Left cardiac atrium (tissue), 4 donors: Measurements from ENCODE around the gene NEIL1. TPM values are rescaled to one million over a fixed set of nuclear protein-coding genes. Genes with fewer than 3 reads are reported as not detected.

Experiments
- ATAC-seq, 2 donors: fragments of 200-7000 bp; cut with Tn5 transposase; one replicate each; pipeline ENCODE4 v1.9.1; 2020; ENCODE audit warnings: mild to moderate bottlenecking in 2 of 2, moderate library complexity in 2 of 2
- DNase-seq: peaks from one replicate; pipeline ENCODE4 v3.0.0-alpha.2; 2020
- intact Hi-C, 2 donors: fragments of 100-400 bp; cut with DNase I; formaldehyde crosslinking; loops; one replicate each; pipeline versions ENCODE4 v1.14.1 to v1.15.1; 2022 to 2023
- total RNA-seq, 2 donors: library from RNA; stranded (reverse); fragmentation: NEBNext Ultra II Directional; extraction: Animal tissue kit (Norgen Biotek cat#: 25700); gene quantifications; one replicate each; pipeline ENCODE4 v1.2.1, GENCODE V29; 2021
- donor health status: DM: no; HTN: yes; CAD: no.
- donor health status: DM: no; HTN: yes; CAD: no; lungs with severe emphysema.
- donor health status: DM: yes; HTN: yes; CAD: no.
- donor health status: Dilated cardiomyopathy.

Gene NEIL1
- total RNA-seq, 2 donors from 2014 or later: 9.5 to 12.1 TPM

- intact Hi-C loops: no loop called here
- ATAC-seq (no peak), DNase-seq (peak; percentile 22)
Measured at GRCh38 chr15:75352186-75353080, 5.6 kb downstream of the NEIL1 start.

- intact Hi-C loops: no loop called here
- no peak for ATAC-seq
- DNase-seq: no peak
Measured at GRCh38 chr15:75353604-75354003, 6.8 kb downstream of the NEIL1 start.

GRCh38 chr15:75354454-75354853, 7.6 kb downstream of the NEIL1 start:
- no peak for DNase-seq
- no peak for ATAC-seq
- intact Hi-C loops: no loop called here

GRCh38 chr15:75355369-75355768, 8.5 kb downstream of the NEIL1 start:
- ATAC-seq (no peak), DNase-seq (no peak)
- intact Hi-C loops: no loop called here

GRCh38 chr15:75356006-75356405, 9.2 kb downstream of the NEIL1 start:
- DNase-seq: no peak
- ATAC-seq: no peak
- intact Hi-C loops: no loop called here

- intact Hi-C loops: no loop called here
- no peak for ATAC-seq
- no peak for DNase-seq
Measured at GRCh38 chr15:75356517-75356916, 9.7 kb downstream of the NEIL1 start.

- intact Hi-C loops: no loop called here
- ATAC-seq: no peak
- no peak for DNase-seq
Measured at GRCh38 chr15:75357976-75358673, 11.3 kb downstream of the NEIL1 start.

DNA sequence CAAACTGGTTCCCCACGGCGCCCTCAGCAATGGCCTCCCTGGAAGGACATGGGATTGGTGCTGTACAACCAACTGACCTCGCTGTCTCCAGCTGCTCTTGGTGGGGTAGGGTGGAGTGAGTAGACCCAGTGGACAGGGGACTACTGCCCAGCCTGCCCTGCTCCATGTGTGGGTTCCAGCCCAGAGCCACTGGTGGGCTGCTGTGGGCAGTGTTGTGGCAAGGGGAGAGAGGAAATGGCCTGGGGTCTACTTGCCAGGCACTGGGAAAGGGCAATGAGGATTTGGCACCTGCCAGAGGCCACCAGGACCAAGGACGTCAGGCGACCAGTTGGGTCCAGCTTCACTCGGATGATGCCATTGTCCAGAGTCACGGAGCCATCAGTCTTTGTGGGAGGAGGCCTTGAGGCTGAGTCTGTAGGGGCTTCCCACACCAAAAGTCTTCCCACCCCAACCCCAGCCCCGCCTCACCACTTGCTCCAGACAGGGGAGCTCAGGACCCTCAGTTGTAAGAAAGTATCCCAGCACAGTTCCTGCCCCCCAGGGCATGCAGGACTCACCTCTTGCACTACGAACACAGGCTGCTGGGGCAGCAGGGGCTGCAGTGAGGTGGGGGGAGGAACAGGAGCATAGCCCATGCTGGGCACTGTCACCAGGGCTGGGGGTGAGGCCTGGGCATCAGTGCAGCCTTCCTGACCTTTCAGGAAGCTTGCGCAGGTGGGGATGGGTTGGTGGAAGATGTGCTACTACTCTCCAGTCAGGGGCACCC, 12.1 kb downstream of the NEIL1 start:
- DNase-seq (no peak), ATAC-seq (no peak)
- intact Hi-C loops: no loop called here

GRCh38 chr15:75359537-75360250, 12.9 kb downstream of the NEIL1 start:
- ATAC-seq (no peak), DNase-seq (no peak)
- intact Hi-C loops: no loop called here

DNA sequence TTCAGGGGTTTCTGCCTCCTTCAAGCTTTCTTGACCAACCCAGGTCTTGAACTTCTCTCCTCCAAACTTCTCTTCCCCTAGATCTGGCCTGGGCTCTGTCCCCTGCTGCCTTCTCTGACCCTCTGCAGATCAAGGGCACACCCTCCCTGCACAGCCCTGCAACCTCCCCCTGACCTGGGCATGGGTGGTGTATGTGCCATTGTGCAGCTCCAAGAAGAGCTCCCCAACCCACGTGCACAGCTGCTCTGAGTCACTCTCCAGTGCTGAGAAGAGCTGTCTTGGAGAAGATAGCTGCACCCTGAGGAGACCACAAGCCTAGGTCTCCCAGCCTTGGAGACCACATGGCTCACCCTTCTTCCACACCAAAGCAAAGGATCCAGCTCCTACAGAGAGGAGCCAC, 13.6 kb downstream of the NEIL1 start:
- intact Hi-C loops: no loop called here
- no peak for DNase-seq
- ATAC-seq: no peak

DNA sequence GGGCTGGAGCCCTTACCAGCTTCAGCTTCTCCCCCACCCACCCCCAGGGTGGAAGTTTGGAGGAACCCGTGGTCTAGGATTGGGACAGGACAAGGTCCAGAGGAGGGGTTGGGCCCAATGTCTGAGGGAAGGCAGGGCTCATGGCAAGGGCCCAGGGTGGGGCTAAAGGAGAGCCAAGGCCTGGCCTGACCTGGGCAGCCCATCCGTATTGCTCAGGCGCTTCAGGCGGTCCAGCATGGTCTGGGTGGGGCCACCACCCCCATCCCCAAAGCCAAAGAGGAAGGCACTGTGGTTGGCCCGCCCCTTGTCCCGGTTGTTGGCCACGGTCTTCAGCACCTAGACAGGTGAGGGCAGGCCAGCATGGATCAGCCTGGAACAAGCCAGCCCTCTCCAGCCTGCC, 14.0 kb downstream of the NEIL1 start:
- intact Hi-C loops: no loop called here
- ATAC-seq: no peak

DNA sequence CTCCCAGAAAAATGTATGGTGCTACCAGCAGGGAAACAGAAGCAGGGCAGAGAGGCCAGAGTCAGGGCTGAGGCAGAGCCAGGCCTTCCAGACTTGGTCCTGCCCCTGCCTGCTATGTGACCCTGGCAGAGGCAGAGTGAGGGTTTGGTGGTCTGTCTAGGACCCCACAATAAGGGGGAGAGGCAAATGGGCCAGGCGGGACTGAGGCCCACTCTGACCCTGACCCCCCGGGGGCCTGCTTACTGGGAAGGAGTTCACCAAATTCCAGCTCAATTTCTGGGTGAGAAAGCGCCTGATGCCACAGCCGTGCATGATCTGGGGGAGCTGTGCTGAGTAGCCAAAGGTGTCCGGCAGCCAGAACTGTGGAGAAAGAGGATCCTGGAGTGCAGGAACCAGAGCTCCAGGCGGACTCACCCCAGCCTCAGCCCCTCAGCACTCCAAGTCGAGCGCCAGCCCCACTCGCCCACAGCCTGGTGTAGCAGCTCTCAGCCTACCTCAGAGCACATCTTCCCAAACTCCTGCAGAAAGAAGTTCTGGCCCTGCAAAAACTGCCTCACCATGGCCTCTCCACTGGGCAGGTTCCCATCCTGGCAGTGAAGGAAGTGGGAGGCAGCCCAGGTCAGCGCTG, 14.6 kb downstream of the NEIL1 start:
- ATAC-seq (peak in 1 of 2 donors; percentile 12), DNase-seq (no peak)
- intact Hi-C loops: no loop called here

More for the DNA sequence above, 14.0 kb downstream of the NEIL1 start:
- DNase-seq: no peak

GRCh38 chr15:75361989-75362641, 15.3 kb downstream of the NEIL1 start:
- no peak for DNase-seq
- intact Hi-C loops: no loop called here
- no peak for ATAC-seq

GRCh38 chr15:75362642-75363249, 15.9 kb downstream of the NEIL1 start:
- no peak for ATAC-seq
- intact Hi-C loops: no loop called here

DNA sequence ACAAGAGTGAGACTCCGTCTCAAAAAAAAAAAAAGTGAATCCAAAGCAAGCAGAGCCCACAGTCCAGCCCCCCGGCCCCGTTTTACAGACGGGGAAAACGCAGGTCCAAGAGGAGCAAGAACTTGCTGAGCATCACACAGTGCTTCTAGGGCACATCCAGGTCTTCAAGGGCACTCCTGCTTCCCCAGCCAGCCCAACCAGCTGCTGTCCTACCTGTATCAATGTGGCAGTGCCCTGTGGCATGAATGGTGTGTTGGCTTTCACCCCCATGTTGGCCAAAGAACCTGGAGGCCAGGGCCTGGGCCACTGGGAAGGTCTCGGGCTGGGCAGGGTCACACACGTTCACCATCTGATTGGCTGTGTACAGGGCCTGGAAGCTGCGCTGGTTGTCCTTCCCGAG, 16.9 kb downstream of the NEIL1 start:
- intact Hi-C loops: no loop called here
- ATAC-seq: no peak
- no peak for DNase-seq

More at GRCh38 chr15:75362642-75363249, 15.9 kb downstream of the NEIL1 start:
- no peak for DNase-seq

DNA sequence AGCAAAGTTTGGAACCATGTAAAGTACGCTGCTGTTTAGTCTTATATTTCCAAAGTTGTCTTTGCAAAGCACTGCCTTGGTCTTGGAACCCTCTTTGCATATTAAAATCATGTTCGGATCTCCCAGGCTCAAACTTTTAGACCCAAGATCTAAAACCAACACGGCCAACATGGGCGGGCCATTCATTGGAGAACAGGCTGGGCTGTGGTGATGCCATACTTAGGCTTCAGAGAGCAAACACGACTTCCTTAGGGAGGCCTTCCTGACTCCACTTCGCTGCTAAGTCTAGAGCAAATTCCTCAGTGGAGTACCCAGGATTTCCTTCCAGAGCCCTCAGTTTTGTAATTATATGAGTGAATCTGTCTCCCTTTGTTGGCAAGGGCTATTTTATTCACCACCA, 18.0 kb downstream of the NEIL1 start:
- no peak for DNase-seq
- intact Hi-C loops: no loop called here
- ATAC-seq: no peak

DNA sequence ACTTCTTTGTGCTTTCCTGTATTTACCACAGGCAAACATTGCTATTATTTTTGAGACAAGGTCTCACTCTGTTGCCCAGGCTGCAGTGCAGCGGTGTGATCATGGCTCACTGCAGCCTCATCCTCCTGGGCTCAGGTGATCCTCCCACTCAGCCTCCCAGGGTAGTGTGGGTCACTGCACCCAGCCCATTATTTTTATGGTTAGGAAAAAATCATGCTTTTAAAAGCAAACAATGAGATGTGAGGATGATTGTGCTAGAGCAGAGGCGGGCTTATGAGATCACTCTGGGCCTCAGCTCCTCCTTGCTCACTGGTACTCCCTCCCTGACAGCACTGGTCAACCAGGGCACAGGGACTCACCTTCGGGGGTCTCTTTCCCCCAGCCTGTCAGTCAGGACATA, 19.3 kb downstream of the NEIL1 start:
- intact Hi-C loops: no loop called here
- ATAC-seq: no peak
- no peak for DNase-seq

GRCh38 chr15:75367006-75367405, 20.2 kb downstream of the NEIL1 start:
- DNase-seq (no peak), ATAC-seq (no peak)
- intact Hi-C loops: no loop called here
